ENCODE data around the gene FASTKD3.

Gene FASTKD3

DNA sequence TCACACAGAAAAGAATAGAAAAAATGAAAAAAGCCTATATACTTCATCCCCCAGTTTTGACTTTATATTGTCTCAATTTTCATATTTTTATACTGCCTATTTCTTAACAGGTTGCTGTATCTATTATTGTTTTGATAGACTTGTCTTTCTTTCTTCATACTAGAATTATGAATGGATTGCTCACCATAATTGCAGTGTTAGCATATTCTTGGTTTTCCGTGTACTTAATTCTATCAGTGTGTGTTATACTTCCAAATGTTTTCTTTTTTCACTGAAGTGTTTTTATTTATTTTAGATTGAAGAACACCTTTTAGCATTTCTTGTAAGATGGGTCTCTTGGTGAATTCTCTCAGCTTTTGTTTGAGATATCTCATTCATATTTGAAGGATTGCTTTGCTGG lies 38.8 kb upstream of the FASTKD3 start:
- TF ChIP-seq L3MBTL2 (conservative IDR thresholded peaks at IDR 0.05) (no peak), FOXM1 (IDR thresholded peaks at IDR 0.05; ENCODE audit: borderline replicate concordance) (no peak), HDGF (IDR thresholded peaks at IDR 0.05; ENCODE audit: borderline replicate concordance) (no peak), ARNT (IDR thresholded peaks at IDR 0.05) (no peak), NFRKB (IDR thresholded peaks at IDR 0.05) (no peak), ELF4 (IDR thresholded peaks at IDR 0.05) (no peak), SP1 (IDR thresholded peaks at IDR 0.05) (no peak), TARDBP (IDR thresholded peaks at IDR 0.05) (no peak), FOXA1 (IDR thresholded peaks at IDR 0.05) (no peak), BHLHE40 (IDR thresholded peaks at IDR 0.05; ENCODE audit: borderline replicate concordance) (no peak), CTBP1 (IDR thresholded peaks at IDR 0.05; ENCODE audit: borderline replicate concordance) (no peak), FOXK2 (IDR thresholded peaks at IDR 0.05) (no peak)
- DNase-seq (ENCODE audit: extremely low spot score), result no peak
- POLR2A ChIA-PET, result no interaction called here
- CTCF ChIA-PET, result no interaction called here

DNA sequence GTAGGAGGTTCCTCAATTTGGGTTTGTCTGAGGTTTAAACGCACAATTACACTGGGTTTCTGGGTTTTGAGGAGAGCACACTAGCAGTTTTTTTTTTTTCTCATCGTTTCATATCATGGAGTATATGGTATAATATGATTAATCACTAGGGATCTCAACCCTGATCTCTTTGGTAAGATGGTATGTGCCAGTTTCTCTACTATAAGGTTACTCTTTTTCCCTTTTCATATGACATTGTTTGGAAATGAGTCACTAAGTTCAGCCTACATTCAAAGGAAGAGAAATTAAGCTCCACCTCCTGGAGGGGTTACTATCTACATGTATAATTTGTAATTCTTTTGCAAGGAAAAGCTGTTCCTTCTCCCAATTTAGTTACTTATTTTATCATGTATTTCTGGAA lies 35.3 kb upstream of the FASTKD3 start:
- ChIA-PET POLR2A (no interaction called here), CTCF (no interaction called here)
- DNase-seq (ENCODE audit: extremely low spot score), result no peak

DNA sequence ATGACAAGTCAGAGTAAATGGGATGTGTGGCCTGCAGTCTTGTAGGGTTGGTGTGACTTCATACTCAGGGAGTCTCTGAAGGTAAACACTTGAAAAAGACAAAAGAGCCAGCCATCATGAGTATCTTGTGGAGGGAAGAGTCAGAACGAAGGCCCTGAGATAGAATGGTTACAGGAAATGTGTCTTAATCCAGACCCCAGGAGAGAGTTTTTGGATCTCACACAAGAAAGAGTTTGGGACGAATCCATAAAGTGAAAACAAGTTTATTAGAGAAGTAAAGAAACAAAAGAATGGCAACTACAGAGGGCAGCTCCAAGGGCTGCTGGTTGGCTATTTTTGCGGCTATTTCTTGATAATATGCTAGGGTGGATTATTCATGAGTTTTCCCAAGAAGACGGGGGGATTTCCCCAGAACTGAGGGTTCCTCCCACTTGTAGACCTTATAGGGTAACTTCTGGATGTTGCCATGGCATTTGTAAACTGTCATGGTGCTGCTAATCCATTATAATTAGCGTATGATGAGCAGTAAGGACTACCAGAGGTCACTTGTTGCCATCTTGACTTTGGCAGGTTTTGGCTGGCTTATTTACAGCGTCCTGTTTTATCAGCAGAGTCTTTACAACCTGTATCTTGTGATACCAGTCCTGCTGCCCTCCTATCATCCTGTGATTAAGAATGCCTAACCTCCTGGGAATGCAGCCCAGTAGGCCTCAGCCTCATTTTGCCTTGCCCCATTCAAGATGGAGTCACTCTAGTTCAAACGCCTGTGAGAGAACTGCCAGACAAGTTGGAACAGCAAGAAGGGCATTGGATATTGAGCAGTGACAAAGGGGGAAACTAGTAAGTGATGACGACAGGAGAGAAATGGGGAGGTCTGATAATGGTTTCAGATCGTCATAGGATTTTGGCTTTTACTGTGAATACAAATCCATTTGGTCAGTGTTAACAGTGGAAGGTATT lies 34.1 kb upstream of the FASTKD3 start:
- TF ChIP-seq FOXA1 (IDR thresholded peaks at IDR 0.05) (no peak), FOXK2 (IDR thresholded peaks at IDR 0.05) (no peak), NFRKB (IDR thresholded peaks at IDR 0.05) (no peak), SP1 (IDR thresholded peaks at IDR 0.05) (no peak), ARNT (IDR thresholded peaks at IDR 0.05) (no peak), SUZ12 (IDR thresholded peaks at IDR 0.05) (no peak), ELF4 (IDR thresholded peaks at IDR 0.05) (no peak), L3MBTL2 (conservative IDR thresholded peaks at IDR 0.05) (no peak), TARDBP (IDR thresholded peaks at IDR 0.05) (no peak), BHLHE40 (IDR thresholded peaks at IDR 0.05; ENCODE audit: borderline replicate concordance) (no peak), HDGF (IDR thresholded peaks at IDR 0.05; ENCODE audit: borderline replicate concordance) (no peak), FOXM1 (IDR thresholded peaks at IDR 0.05; ENCODE audit: borderline replicate concordance) (no peak)
- TF ChIP-seq, protein P1, sequence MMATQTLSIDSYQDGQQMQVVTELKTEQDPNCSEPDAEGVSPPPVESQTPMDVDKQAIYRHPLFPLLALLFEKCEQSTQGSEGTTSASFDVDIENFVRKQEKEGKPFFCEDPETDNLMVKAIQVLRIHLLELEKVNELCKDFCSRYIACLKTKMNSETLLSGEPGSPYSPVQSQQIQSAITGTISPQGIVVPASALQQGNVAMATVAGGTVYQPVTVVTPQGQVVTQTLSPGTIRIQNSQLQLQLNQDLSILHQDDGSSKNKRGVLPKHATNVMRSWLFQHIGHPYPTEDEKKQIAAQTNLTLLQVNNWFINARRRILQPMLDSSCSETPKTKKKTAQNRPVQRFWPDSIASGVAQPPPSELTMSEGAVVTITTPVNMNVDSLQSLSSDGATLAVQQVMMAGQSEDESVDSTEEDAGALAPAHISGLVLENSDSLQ (IDR thresholded peaks at IDR 0.05), result no peak
- POLR2A ChIA-PET, result interaction anchor here (0.9 kb wide), 1 partner anchor 34 kb away, joined by 4 read pairs; the partner anchor contains the start of genes FASTKD3 and MTRR
- DNase-seq (ENCODE audit: extremely low spot score), result no peak
- CTCF ChIA-PET, result no interaction called here

More for the DNA sequence above, 35.3 kb upstream of the FASTKD3 start:
- no peak for TF ChIP-seq HDGF (IDR thresholded peaks at IDR 0.05; ENCODE audit: borderline replicate concordance)
- no peak for TF ChIP-seq SUZ12 (IDR thresholded peaks at IDR 0.05)
- no peak for TF ChIP-seq ELF4 (IDR thresholded peaks at IDR 0.05)
- TF ChIP-seq, protein P1 (IDR thresholded peaks at IDR 0.05), result no peak
- no peak for TF ChIP-seq L3MBTL2 (conservative IDR thresholded peaks at IDR 0.05)
- no peak for TF ChIP-seq LEF1 (IDR thresholded peaks at IDR 0.05; ENCODE audit: borderline replicate concordance)
- no peak for TF ChIP-seq FOXA1 (IDR thresholded peaks at IDR 0.05)
- TF ChIP-seq ZNF384 (IDR thresholded peaks at IDR 0.05), result no peak
- no peak for TF ChIP-seq CTBP1 (IDR thresholded peaks at IDR 0.05; ENCODE audit: borderline replicate concordance)
- no peak for TF ChIP-seq NFRKB (IDR thresholded peaks at IDR 0.05)
- TF ChIP-seq BHLHE40 (IDR thresholded peaks at IDR 0.05; ENCODE audit: borderline replicate concordance), result no peak
- no peak for TF ChIP-seq SP1 (IDR thresholded peaks at IDR 0.05)
- TF ChIP-seq ARNT (IDR thresholded peaks at IDR 0.05), result no peak
- TF ChIP-seq FOXK2 (IDR thresholded peaks at IDR 0.05), result no peak
- no peak for TF ChIP-seq FOXM1 (IDR thresholded peaks at IDR 0.05; ENCODE audit: borderline replicate concordance)
- TF ChIP-seq TARDBP (IDR thresholded peaks at IDR 0.05), result no peak

- ChIA-PET POLR2A (interaction anchor here (0.9 kb wide), 1 partner anchor 33 kb away, joined by 4 read pairs; the partner anchor contains the start of genes FASTKD3 and MTRR), CTCF (interaction anchor here (0.6 kb wide), 1 partner anchor 26 kb away, joined by 3 read pairs; no protein-coding TSS in a partner anchor)
- DNase-seq (ENCODE audit: extremely low spot score), result no peak
- TF ChIP-seq CTBP1 (IDR thresholded peaks at IDR 0.05; ENCODE audit: borderline replicate concordance) (no peak), ZNF384 (IDR thresholded peaks at IDR 0.05) (no peak), FOXM1 (IDR thresholded peaks at IDR 0.05; ENCODE audit: borderline replicate concordance) (no peak), FOXK2 (IDR thresholded peaks at IDR 0.05) (no peak), LEF1 (IDR thresholded peaks at IDR 0.05; ENCODE audit: borderline replicate concordance) (no peak), SP1 (IDR thresholded peaks at IDR 0.05) (no peak), SUZ12 (IDR thresholded peaks at IDR 0.05) (no peak), HDGF (IDR thresholded peaks at IDR 0.05; ENCODE audit: borderline replicate concordance) (no peak), ELF4 (IDR thresholded peaks at IDR 0.05) (no peak), FOXA1 (IDR thresholded peaks at IDR 0.05) (no peak), L3MBTL2 (conservative IDR thresholded peaks at IDR 0.05) (no peak), BHLHE40 (IDR thresholded peaks at IDR 0.05; ENCODE audit: borderline replicate concordance) (no peak)
- TF ChIP-seq, protein P1 (IDR thresholded peaks at IDR 0.05), result no peak
Observed at GRCh38 chr5:7902201-7902600, 33.4 kb upstream of the FASTKD3 start.

DNA sequence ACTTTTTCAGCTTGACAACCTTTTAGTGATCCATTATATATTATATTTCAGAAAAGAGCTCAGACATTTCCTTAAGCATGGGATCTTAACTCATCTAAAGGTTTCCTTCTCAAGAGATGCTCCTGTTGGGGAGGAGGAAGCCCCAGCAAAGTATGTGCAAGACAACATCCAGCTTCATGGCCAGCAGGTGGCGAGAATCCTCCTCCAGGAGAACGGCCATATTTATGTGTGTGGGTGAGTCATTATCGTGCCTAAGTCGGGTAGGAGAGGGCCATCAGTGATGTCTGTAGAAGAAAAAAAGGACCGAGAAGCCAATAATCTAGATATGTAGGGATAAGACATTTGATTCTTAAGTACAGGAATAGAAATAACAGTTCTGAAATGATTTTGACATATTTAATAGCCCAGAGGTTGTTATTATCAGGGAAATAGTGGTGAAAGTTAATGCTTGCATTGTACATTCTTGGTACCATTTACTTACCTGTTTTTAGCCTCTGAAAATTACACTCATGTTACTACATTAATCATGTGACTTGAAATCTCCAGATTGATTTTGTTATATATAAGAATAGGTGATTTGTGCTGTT lies 28.3 kb upstream of the FASTKD3 start:
- peak; percentile 40 for DNase-seq (ENCODE audit: extremely low spot score)
- TF ChIP-seq CTBP1 (IDR thresholded peaks at IDR 0.05; ENCODE audit: borderline replicate concordance) (no peak), ELF4 (IDR thresholded peaks at IDR 0.05) (no peak), FOXM1 (IDR thresholded peaks at IDR 0.05; ENCODE audit: borderline replicate concordance) (no peak), HDGF (IDR thresholded peaks at IDR 0.05; ENCODE audit: borderline replicate concordance) (no peak), NFRKB (IDR thresholded peaks at IDR 0.05) (no peak), TARDBP (IDR thresholded peaks at IDR 0.05) (no peak), SUZ12 (IDR thresholded peaks at IDR 0.05) (no peak), FOXA1 (IDR thresholded peaks at IDR 0.05) (no peak), L3MBTL2 (conservative IDR thresholded peaks at IDR 0.05) (no peak), FOXK2 (IDR thresholded peaks at IDR 0.05) (no peak), ARNT (IDR thresholded peaks at IDR 0.05) (no peak), SP1 (IDR thresholded peaks at IDR 0.05) (no peak), BHLHE40 (IDR thresholded peaks at IDR 0.05; ENCODE audit: borderline replicate concordance) (no peak), LEF1 (IDR thresholded peaks at IDR 0.05; ENCODE audit: borderline replicate concordance) (no peak), ZNF384 (IDR thresholded peaks at IDR 0.05) (no peak)
- TF ChIP-seq, protein P1 (IDR thresholded peaks at IDR 0.05), result no peak
- ChIA-PET POLR2A (no interaction called here), CTCF (interaction anchor here (0.7 to 1.2 kb wide), 3 partner anchors 10 to 489 kb away, joined by 3 to 8 read pairs (median 4); no protein-coding TSS in a partner anchor)
